HG02840 (cell line): ENCODE results near the gene NCL.
A peak's percentile ranks its signal among the peaks of the same experiment; 100 is the strongest.
"Not testable (repeated sequence)": the region's sequence is repeated elsewhere in the genome, so short reads cannot be mapped to it uniquely, and the experiment has no call there.

ENCODE experiments used
- ATAC-seq: cut with Tn5 transposase; IDR thresholded peaks from one replicate; pipeline ENCODE4 v1.9.1; 2021; ENCODE audit warnings: mild to moderate bottlenecking, moderate library complexity, moderate number of reproducible peaks; ENCODE audit not compliant: unreplicated experiment, low FRiP score

NCL gene

GRCh38 chr2:231431606-231432005 lies 32.7 kb downstream of the NCL start:
- no peak for ATAC-seq

DNA sequence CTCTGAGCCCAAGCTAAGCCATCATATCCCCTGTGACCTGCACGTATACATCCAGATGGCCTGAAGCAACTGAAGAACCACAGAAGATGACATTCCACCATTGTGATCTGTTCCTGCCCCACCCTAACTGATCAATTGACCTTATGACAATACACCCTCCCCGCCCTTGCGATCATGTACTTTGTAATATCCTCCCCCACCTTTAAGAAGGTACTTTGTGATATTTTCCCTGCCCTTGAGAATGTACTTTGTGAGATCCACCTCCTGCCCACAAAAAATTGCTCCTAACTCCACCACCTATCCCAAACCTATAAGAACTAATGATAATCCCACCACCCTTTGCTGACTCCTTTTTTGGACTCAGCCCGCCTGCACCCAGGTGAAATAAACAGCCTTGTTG lies 33.8 kb downstream of the NCL start:
- ATAC-seq, result not testable (repeated sequence)

- no peak for ATAC-seq
Measured at GRCh38 chr2:231429901-231430300, 34.4 kb downstream of the NCL start.

GRCh38 chr2:231429152-231429551 lies 35.1 kb downstream of the NCL start:
- ATAC-seq, result no peak

- no peak for ATAC-seq
Measured at GRCh38 chr2:231427116-231427515, 37.2 kb downstream of the NCL start.

GRCh38 chr2:231425811-231426703 lies 38.2 kb downstream of the NCL start:
- no peak for ATAC-seq

DNA sequence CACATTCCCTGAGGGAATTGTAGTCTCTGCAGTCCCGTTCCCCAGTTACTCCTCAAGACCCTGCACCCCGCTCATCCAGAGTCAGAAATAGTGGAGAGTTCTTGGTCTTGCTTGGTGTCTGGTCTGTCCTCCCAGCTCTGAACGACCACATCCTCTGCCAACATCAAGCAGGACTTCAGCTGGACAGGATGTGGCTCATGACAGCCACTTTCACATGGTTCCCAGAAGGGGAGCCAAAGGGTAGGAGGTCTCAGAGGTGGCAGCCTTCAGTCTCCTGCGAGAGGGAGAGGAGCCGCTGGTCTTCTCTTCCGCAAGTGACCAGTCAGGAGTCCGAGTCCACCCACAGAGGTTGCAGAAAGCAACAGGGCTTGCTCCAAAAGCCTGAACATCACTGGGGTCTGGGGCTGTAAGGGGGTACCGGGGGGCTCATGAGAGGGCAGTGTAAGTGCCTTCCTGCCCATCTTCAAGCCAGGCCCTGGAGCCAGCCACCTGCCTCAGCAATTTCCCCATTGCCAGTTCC lies 38.9 kb downstream of the NCL start:
- ATAC-seq, result no peak

DNA sequence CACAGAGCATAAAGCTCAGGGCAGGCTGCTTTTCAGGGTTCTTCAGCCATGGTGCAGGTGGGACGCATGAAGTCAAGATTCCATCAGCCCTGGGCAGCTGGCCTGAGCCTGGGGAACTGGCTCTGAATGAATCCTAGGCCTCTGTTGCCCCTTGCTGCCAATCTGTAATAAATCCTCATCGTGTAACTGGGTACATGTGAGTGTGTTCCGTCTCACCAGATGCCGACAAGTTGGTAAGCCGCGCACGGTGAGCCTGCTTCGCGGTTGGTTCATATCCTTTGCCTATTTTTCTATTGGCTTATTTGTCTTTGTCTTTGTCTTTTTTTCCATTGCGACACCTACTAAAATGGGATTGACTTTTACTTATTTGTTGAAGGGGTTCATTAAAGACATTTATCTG lies 41.1 kb downstream of the NCL start:
- no peak for ATAC-seq

DNA sequence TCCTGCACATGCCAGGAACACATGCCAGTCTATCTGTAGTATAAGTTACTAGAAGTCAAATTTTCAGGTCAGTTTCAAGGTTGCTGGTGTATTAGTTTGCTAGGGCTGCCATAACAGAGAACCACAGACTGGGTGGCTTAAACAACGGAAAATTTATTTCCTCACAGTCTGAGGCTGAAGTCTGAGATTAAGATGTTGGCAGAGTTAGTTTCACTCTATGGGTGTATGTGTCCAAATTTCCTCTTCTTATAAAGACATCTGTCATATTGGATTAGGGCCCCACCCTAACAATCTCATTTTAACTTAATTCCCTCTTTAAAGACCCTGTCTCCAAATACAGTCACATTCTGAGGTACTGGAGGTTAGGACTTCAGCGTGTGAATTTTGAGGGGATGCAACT lies 42.2 kb downstream of the NCL start:
- ATAC-seq, result no peak

DNA sequence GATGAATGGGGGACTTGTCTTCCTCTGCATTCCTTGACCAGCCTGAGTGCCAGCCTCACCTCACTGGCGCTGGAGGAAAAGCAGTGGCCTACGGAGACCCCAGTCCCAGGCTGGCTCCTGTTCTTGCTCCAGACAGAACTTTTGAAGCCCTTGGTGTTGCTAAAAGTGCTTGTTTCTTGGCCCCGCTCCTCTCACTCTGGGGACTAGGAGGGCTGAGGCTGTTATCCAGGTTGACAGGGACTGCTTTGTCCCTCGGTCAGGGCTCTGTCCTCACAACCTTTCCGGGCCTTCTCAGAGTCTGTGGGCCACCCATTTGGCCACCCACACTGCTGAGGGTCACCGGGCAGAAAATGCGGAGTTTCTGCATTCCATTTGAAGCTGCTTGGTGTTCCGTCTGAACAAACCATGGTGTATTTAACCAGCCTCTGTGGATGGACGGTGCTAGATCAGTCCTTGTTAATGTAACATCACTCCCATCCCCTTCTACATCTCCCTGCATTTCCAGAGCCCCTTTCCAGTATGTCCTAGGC lies 43.2 kb downstream of the NCL start:
- no peak for ATAC-seq

GRCh38 chr2:231418820-231419640 lies 45.3 kb downstream of the NCL start:
- ATAC-seq, result no peak

- no peak for ATAC-seq
Measured at GRCh38 chr2:231415029-231415428, 49.3 kb downstream of the NCL start.

GRCh38 chr2:231413921-231414476 lies 50.3 kb downstream of the NCL start:
- ATAC-seq, result no peak

DNA sequence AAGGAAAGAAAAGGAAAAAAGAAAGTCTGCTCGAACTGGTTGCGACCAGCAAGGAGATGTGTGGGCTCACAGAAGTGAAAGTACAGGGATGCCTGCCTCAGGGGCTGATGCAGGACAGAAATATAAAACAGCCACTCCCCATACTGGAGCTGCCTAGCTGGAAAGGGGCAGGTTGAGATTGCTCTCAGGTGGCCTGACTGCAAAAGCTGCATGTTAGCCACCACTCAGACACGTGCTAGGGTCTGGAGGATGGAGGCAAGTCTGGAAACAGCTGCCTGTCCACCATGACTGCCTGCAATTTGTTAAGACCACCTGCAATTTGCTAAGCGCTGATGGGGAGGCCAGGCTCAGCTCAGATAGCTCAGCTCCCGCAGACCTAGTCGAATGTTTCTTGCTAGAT lies 50.8 kb downstream of the NCL start:
- ATAC-seq, result no peak

DNA sequence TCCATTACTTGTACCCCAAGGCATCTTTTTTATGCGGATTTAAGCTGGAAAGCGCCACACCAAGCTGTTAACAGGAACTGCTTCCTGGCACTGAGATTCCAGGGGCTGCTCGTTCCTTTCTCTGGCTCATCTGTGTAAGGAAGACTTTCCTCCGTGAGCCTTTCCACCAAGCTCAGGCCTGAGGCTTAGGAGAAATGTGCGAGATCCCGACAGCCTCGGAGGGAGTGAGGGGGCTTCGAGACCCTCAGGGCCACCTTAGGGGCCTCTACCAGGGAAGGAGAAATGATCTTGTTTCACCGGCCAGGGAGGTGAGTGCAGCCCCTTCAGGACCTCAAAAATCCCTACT lies 51.7 kb downstream of the NCL start:
- no peak for ATAC-seq

GRCh38 chr2:231411831-231412617 lies 52.3 kb downstream of the NCL start:
- ATAC-seq, result peak; percentile 93

GRCh38 chr2:231411237-231411636 lies 53.0 kb downstream of the NCL start:
- no peak for ATAC-seq

GRCh38 chr2:231410293-231411004 lies 53.8 kb downstream of the NCL start:
- ATAC-seq, result no peak

GRCh38 chr2:231409776-231410175 lies 54.5 kb downstream of the NCL start:
- no peak for ATAC-seq
